GM23248 (cell line): ENCODE data around the gene TIMP3.

Source experiments
- EZH2 ChIP-seq: fragments of 200-600 bp; sonication (generic); IDR thresholded peaks from 2 replicates; pipeline ENCODE4 v1.6.1; 2018; ENCODE audit warnings: antibody characterized with exemption, mild to moderate bottlenecking; ENCODE audit not compliant: insufficient read depth, poor library complexity, severe bottlenecking
- EZH2phosphoT487 ChIP-seq: fragments of 200-600 bp; sonication (generic); IDR thresholded peaks from 2 replicates; pipeline ENCODE4 v1.6.1; 2018; ENCODE audit warnings: antibody characterized with exemption, moderate library complexity, mild to moderate bottlenecking, low read depth; ENCODE audit not compliant: insufficient read depth

DNA sequence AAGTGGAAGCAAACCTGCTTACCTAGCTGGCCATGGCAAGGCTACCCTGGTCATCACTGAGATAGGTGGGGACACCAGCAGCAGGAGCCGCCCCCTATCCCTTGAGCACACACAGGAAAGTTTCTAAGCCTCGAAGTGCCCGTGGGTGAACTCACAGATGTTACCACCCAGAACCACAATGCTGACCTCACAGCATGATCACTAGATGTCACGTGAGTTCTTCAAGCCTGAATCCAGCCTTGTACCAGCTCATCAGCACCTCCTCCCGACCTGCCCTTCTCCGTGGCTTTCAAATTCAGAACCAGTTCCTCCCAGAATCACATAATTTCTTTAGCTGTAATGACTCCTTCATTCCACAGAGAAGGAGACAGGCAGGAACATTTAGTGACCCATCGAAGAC, 24.7 kb upstream of the TIMP3 start:
- no peak for TF ChIP-seq EZH2phosphoT487
- TF ChIP-seq EZH2, result no peak
